LNCAP (cell line): ENCODE data around the gene AKT3.

Source experiments
- CTCF ChIP-seq: fragments of 450-650 bp; IDR thresholded peaks from 2 replicates; pipeline ENCODE4 v1.5.1; 2017; ENCODE audit warnings: mild to moderate bottlenecking

Gene AKT3

GRCh38 chr1:243745356-243745755 is 104.7 kb downstream of the AKT3 start:
- no peak for TF ChIP-seq CTCF

- TF ChIP-seq CTCF: no peak
Measured at GRCh38 chr1:243742819-243743218, 107.2 kb downstream of the AKT3 start.

- TF ChIP-seq CTCF: no peak
Measured at GRCh38 chr1:243740255-243740999, 109.6 kb downstream of the AKT3 start.

GRCh38 chr1:243739335-243740003 is 110.6 kb downstream of the AKT3 start:
- no peak for TF ChIP-seq CTCF

- no peak for TF ChIP-seq CTCF
Measured at GRCh38 chr1:243738020-243738419, 112.0 kb downstream of the AKT3 start.

GRCh38 chr1:243735457-243735856 is 114.6 kb downstream of the AKT3 start:
- no peak for TF ChIP-seq CTCF

- no peak for TF ChIP-seq CTCF
Measured at GRCh38 chr1:243734308-243734695, 115.7 kb downstream of the AKT3 start.
